CD4-positive, alpha-beta T cell treated with Interleukin-17A for 4 hours (primary cell): Measurements from ENCODE around the gene MPLKIP.
"Not testable (repeated sequence)": the region's sequence is repeated elsewhere in the genome, so short reads cannot be mapped to it uniquely, and the experiment has no call there.

Source experiments
- DNase-seq: peaks from one replicate; pipeline ENCODE4 v3.0.0-alpha.2; 2020; ENCODE audit warnings: mixed read lengths

Gene MPLKIP

GRCh38 chr7:40134428-40135316 lies at the start of gene MPLKIP, which contains the start of gene SUGCT:
TSS of gene MPLKIP (minus strand) at chr7:40134622. CDS start at chr7:40134567, 55 bp downstream.
TSS of gene SUGCT (plus strand) at chr7:40135005.
- DNase-seq = peak; percentile 87

GRCh38 chr7:40182452-40182851 lies 48.0 kb upstream of the MPLKIP start:
- DNase-seq = no peak

- no peak for DNase-seq
Observed at GRCh38 chr7:40177071-40177470, 42.6 kb upstream of the MPLKIP start.

GRCh38 chr7:40175725-40176510 lies 41.5 kb upstream of the MPLKIP start:
- DNase-seq = no peak

GRCh38 chr7:40175256-40175655 lies 40.8 kb upstream of the MPLKIP start:
- DNase-seq = not testable (repeated sequence)

GRCh38 chr7:40173121-40173520 lies 38.7 kb upstream of the MPLKIP start:
- DNase-seq = not testable (repeated sequence)

GRCh38 chr7:40168266-40168665 lies 33.8 kb upstream of the MPLKIP start:
- not testable (repeated sequence) for DNase-seq

GRCh38 chr7:40167291-40167690 lies 32.9 kb upstream of the MPLKIP start:
- no peak for DNase-seq

- DNase-seq = no peak
Observed at GRCh38 chr7:40165216-40165615, 30.8 kb upstream of the MPLKIP start.

GRCh38 chr7:40162516-40162915 lies 28.1 kb upstream of the MPLKIP start:
- no peak for DNase-seq

- no peak for DNase-seq
Observed at GRCh38 chr7:40156988-40157387, 22.6 kb upstream of the MPLKIP start.

- no peak for DNase-seq
Observed at GRCh38 chr7:40151504-40151903, 17.1 kb upstream of the MPLKIP start.

- DNase-seq = no peak
Observed at GRCh38 chr7:40148671-40149070, 14.2 kb upstream of the MPLKIP start.

GRCh38 chr7:40148247-40148580 lies 13.8 kb upstream of the MPLKIP start:
- DNase-seq = not testable (repeated sequence)

- no peak for DNase-seq
Observed at GRCh38 chr7:40147371-40148246, 13.2 kb upstream of the MPLKIP start.

- not testable (repeated sequence) for DNase-seq
Observed at GRCh38 chr7:40145596-40146130, 11.2 kb upstream of the MPLKIP start.

GRCh38 chr7:40141916-40142315 lies 7.5 kb upstream of the MPLKIP start:
- not testable (repeated sequence) for DNase-seq

- not testable (repeated sequence) for DNase-seq
Observed at GRCh38 chr7:40139891-40140290, 5.5 kb upstream of the MPLKIP start.

GRCh38 chr7:40138973-40139372 lies 4.6 kb upstream of the MPLKIP start:
- DNase-seq = no peak

GRCh38 chr7:40137563-40137962 lies 3.1 kb upstream of the MPLKIP start:
- DNase-seq = no peak

GRCh38 chr7:40135317-40135610 lies 842 bp upstream of the MPLKIP start:
- DNase-seq = peak; percentile 26

GRCh38 chr7:40133561-40134427 lies 628 bp downstream of the MPLKIP start:
- DNase-seq = peak; percentile 19
